IPS DF 19.7 (cell line): Measurements from ENCODE around the gene ACSL1.
"Not testable (repeated sequence)": the region's sequence is repeated elsewhere in the genome, so short reads cannot be mapped to it uniquely, and the experiment has no call there.

ENCODE experiments used
- DNase-seq: peaks from one replicate; pipeline ENCODE4 v3.0.0-alpha.2; 2013; ENCODE audit warnings: low read depth, low spot score

Gene ACSL1

DNA sequence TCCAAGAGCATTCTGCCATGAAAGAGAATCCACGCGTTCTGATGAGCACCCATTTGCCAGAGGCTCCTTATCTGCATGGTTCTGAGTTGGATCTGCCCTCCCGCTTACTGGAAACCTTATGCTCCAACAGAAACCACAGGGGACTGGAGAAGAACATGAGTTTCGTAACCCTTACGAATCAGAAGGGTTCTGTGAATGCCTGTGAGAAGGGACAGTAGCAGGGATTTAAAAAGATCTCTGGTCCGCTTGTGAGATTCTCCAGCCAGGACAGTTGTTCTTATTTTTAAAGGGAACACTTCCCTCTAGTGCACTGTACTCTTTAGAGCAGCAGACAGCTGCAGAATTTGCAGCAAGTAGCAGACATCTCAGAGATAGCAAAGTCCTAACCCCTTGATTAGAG, 69.4 kb downstream of the ACSL1 start:
- DNase-seq: no peak

DNA sequence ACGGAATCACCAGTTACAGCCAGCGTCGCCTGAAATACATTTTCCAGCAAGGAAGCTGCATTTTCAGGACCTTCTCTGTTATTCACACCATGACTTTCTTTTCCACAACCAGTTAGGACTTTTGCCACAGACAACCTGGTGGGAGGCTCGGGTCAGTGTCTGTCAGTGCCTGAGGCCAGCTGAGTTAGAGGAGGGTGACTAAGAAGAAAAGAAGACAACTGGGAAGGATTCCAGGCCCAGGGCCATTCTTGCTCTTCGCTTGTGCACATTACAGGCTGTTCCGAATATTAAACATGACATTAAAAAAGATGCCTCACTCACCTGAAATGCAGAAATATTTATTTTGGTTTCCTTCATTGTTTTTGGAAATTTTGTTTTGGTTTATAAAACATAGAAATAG, 70.5 kb downstream of the ACSL1 start:
- no peak for DNase-seq

DNA sequence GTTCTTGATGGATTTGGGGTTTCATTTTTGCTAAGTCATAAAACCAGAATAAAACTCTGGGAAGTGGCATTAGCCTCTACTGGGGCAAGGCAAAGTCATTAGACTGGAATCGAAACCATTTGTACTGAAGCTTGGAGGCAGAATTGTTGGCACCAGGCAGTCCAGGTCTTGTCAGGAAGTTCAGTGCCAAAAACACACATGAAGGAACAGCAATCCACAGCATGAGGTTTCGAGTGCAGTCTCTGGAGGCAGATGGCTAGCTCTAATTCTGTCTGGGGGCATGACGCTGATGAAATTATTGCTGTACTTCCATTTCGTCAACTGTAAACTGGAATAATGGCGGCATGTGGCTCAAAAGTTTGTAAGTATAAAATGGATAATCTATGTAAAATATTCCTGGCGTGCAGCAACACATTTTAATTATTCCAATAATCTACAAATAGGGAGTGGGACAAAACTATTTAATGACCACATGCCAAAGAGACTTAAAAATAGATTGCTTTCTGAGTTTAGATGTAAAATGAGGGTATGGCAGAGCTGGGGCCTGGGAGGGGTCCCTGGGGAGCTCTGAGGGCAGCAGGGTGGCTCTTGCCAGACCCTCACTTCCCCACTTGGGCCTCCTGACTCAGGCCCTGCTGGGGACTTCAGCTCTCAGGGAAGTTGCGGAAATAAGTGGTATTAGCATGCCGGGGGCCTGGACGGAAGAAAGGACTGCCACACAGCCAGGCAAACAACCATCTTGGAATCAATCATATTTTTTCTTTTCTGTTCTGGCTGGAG, 73.1 kb downstream of the ACSL1 start:
- no peak for DNase-seq

DNA sequence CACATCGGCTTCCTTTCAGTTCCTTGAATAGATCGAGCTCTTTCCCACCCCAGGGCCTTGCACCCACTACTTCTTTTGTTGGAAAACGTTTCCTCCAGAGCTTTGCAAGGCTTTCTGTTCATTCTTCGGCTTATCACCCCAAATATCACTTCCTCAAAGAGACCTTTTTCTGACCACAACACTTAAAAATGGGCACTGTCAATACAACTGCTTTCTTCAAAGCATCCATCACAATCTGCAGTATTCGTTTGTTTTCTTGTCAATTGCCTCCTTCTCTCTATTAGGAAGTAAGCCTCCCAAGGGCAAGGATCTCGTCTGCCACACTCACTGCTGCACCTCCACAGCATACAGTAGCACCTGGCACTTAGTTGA, 74.2 kb downstream of the ACSL1 start:
- no peak for DNase-seq

DNA sequence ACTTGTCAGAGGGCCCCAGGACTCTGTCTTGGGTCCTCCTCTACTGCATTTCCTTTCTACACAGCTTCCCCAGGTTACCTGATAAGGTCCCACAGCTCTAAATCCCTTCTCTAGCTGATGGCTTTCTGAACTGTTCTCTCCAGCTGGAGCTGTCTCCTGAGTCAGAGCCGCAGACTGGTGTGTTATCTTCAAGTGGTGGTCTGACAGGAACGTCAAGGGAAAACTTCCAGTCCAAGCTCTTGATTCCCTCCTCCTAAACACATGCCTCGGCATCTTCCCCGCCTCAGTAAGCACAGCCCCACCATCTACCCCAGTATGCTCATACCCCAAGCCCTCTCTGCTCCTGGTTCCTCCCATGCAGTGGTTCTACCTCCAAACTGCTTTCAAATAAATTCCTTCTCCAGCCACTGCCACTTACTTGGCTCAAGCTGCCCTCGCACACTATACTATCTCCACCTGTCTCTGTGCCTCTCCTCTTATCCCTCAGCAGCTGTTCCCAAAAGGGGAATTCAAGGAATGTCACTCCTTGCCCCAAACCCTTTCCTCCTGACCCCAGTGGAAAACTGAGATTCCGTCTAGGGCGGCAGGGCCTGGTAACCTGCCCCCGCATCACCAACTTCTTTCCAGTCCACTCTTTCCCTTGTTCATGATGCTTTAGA, 74.7 kb downstream of the ACSL1 start:
- DNase-seq: no peak

DNA sequence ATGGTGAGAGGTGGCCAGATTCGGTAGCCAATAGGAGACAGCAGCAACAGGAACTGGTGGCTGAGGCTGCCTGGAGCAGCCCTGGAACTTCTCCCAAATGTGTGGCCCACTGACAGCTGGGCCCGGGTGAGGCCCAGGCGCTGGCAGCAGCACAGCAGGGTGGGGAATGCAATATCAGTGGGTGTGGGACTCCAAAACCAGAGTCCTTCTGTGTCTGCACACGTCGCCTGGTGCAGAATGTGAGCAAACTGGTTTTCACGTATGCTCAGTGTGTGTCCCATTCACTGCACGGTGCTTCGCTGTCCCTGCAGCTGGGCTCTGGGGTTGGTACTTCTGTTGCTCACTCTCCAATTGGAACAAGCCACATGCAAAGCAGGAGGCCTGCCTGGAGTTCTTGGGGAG, 77.5 kb downstream of the ACSL1 start:
- DNase-seq: no peak

DNA sequence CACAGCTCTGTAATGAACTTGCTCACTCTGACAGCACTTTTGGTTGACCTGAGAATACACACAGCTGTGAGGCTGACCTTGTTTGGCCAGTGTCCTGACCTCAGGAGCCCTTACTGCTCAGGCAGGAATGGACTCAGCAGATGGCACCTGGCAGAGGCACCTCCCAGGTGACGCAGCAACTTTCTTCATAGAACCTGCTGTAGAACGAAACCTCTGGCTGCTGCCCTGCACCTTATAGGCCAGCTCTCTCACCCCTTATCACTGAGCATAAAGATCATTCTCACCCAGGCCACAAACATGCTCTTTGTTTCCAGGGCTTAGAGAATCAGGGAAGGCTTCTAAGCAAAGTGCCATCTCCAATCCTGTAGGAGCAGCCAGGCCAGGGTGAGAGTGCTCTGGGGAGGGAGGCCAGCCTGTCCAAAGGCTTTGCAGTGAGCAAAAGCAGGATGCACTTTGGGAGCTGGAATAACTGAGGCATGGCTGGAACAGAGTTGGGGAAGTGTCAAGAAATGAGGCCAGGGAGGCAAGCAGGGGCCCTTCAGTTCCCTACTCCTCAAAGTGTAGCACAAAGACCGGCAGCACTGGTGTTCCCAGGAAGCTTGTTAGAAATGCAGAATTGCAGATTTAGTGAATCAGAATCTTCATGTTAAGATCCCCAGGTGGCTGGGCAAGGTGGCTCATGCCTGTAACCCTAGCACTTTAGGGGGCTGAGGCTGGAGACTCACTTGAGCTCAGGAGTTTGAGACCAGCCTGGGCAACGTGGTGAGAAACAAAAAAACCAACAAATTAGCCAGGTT, 78.5 kb downstream of the ACSL1 start:
- no peak for DNase-seq

DNA sequence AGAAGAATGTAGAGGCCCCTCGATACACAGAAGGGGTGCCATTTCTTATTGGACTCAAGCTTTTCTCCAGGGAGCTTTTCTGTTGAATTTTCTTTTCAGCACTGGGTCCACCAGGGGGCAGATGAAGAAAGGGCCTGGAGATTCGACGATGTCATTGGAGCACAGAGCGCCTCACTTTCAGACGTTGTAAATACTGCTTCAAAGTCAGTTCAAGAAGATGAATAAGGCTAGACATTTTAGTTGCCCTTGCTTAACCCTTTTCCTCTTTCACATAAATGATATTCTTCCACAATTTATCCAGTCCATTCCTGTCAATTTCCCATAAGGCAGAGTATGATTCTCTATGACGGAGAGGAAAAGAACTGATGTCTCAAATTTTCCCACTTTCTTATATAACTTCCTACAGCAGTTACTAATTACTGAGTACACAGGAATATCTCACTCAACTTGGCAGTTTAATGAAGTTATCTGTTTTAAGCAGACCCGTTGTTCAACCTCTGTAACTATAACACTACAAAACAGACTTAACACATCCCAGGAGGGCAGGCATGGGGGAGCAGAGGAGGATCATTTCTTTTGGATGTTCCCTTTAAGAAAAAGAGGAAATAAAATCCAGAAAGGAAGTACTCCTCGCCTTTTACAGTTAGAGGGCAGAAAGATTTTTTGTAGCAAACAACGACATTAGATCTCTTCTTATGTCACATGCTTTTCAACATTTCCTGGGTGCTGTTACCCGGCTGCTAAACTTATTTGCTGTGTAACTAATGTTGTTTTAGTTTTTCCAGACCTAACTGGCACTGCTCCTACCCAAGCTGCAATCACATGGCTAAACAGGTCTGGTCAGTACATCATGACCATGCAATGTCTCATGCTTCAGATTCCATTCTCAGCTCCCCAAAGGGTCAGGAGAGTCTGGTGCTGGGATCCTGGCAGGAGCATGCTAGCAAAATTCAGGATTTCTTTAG, 79.7 kb downstream of the ACSL1 start:
- no peak for DNase-seq

DNA sequence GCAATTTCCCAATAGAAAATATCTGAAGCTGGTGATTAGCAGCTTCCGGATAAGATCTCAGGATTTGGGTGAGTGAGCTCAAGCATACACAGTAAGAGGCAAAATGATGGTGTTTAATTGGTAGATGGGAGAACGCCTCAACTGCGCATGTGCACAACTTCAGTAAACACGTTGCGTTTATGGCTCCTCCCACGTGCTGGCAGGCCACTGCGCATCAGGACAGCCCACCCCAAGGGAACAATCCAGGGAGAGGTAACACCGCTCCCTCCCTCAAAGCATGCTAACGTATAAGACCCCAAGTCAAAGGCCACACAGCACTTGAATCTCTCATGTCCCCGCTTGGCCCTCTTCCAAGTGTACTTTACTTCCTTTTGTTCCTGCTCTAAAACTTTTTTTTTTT, 81.5 kb downstream of the ACSL1 start:
- DNase-seq: no peak

DNA sequence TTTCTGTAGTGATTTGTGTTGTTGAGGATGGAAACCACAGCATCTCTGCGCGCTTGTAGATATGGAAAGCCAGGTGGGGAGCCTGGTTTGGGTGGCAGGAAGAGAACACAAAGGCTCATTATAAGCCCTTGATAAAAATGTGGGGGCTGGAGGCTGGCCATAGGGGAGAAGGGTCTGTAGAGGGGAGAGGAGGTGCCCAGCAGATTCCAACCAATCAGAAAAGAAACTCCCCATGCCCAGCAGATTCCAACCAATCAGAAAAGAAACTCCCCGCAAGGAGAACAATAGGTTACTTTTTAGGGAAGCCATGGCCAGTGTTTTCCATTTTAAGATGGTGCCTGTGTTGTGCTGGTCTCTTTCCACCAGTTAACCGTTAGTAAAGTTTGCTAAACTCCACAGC, 82.1 kb downstream of the ACSL1 start:
- no peak for DNase-seq

DNA sequence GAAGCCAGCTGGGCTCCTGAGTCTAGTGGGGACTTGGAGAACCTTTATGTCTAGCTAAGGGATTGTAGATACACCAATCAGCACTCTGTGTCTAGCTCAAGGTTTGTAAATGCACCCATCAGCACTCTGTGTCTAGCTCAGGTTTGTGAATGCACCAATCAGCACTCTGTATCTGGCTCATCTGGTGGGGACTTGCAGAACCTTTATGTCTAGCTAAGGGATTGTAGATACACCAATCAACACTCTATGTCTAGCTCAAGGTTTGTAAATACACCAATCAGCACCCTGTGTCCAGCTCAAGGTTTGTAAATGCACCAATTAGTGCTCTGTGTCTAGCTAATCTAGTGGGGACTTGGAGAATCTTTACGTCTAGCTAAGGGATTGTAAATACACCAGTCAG, 84.1 kb downstream of the ACSL1 start:
- DNase-seq: not testable (repeated sequence)

DNA sequence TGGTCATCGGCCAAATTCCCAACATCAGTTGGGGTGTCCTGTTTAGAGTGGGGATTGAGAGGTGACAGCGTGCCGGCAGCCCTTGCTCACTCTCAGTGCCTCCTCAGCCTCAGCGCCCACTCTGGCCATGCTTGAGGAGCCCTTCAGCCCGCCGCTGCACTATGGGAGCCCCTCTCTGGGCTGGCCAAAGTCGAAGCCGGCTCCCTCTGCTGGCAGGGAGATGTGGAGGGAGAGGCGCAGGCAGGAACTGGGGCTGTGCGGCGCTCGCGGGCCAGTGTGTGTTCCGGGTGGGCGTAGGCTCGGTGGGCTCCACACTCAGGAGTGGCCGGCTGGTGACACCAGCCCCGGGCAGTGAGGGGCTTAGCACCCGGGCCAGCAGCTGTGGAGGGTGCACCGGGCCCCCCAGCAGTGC, 84.8 kb downstream of the ACSL1 start:
- no peak for DNase-seq

DNA sequence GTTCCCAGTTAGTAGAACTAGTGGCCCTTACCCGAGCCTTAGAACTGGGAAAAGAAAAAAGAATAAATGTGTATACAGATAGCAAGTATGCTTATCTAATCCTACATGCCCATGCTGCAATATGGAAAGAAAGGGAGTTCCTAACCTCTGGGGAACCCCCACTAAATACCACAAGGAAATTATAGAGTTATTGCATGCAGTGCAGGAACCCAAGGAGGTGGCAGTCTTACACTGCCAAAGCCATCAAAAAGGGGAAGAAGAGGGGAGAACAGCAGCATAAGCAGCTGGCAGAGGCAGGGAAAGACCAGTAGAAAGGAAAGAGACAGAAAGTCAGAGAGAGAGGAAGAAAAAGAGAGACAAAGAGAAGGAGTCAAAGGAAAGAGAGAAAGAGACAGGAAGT, 86.2 kb downstream of the ACSL1 start:
- not testable (repeated sequence) for DNase-seq

DNA sequence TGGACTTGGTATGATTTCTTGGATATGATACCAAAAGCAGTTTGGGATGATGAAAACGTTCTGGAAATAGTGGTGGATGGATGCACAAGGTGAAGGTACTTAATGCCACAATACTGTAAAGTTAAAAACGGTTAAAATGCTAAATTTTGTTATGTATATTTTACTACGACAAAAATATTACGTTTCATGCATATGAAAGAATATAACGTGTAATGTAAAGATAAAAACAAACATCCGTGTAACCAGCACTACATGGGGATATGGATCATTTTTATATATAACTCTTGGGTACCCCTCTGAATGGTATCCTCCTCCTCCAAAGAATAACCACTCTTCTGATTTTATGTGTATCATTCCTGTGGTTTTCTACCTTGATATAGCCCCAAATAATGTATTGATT, 91.0 kb downstream of the ACSL1 start:
- no peak for DNase-seq

DNA sequence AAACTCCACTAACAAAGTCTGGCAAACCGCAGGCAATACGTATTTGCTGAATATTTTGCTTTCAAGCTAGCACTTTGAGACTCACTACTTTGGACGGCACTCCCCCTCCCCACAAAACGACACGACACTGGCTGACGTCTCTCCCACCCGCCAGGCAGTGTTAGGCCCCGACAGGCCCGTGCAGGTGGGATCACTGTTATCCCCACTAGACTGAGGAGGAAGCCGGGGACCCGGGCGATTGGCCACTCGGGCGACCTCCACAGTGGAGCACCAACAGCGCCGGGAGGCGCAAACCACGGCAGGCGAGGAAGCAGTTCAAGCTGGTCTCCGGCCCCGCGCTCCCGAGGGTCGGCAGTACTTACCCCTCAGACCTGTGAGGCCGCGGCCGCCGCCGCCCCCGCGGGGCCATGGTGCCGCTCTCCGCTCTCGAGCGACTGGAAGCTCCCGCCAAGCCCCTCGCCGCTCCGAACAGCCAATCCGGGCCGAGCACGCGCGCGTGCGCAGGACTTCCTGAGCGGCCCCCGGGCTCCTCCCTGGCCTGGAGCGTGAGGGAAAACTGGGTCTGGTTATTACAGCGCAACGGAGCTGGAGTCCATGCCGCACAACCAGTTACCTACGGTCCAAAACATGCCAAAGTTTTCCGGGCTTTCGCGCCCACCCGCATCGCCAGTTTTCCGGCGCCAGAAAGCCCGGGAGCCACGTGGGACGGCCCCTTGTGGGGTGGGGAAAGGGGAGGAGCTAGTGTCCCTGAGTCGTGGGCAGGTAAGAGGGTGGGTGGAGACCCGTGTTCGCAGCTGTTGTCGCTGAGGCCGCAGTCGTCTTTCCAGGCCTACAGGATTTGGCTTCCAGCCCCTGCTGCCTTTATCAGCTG, 91.9 kb downstream of the ACSL1 start, which contains the start of gene CENPU:
TSS of gene CENPU (minus strand) at position 443 of the 871 bp plus-strand sequence. CDS start at position 409, 34 bp downstream.
- peak; percentile 98 for DNase-seq

DNA sequence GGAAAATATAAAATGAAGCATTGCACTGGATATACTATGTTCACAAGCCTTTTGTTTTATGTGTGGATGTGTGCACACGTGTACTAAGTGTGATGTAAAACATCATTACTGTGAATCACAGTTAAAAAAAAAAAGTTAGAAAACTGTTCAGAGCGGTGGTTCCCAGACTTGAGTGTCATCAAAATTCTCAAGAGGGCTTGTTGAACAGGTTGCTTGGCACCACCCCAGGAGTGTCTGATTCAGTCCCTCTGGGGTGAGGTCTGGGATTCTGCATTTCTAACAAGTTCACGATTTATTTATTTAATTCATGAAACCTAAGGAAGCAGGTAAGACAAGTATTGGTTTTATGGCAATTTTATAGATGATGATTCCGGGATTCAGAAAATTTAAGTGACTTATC, 93.6 kb downstream of the ACSL1 start:
- DNase-seq: no peak

DNA sequence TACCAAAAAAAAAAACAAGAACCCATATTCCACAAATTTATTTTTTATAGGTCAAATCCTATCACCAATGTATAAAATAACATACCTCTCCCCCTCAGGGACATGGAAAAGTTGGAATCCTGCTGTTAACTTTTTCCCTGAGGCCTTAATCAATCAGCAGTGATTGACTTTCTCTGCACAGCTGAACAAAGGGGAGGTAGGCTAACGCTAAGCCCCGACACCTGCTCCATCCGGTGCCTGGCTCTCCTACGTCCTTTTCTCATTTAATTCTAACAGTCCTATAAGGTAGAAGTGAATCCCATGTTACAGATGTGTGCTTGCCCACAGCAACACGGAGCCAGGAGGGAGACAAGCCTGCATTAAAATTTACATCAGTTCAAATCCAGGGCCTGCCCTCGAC, 94.7 kb downstream of the ACSL1 start:
- DNase-seq: no peak

DNA sequence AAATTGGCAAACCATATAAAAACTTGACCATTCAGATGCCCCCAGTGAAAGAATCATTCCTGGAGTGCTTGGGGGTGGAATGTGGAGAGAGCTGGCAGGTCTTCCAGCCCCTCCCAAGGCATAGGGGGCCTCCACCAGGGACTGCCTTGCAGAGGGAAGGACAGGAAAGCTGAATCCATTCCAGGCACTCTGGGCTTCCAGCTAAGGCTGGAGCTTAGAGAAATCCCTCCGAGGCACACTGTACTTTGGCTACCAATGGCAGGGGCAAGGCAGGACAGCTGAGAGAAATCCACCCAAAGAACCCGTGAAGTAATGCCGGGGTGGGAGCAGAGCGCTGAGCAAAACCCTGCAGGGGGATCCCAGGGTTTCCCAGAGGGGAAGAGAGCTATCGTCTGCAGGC, 95.8 kb downstream of the ACSL1 start:
- DNase-seq: no peak

DNA sequence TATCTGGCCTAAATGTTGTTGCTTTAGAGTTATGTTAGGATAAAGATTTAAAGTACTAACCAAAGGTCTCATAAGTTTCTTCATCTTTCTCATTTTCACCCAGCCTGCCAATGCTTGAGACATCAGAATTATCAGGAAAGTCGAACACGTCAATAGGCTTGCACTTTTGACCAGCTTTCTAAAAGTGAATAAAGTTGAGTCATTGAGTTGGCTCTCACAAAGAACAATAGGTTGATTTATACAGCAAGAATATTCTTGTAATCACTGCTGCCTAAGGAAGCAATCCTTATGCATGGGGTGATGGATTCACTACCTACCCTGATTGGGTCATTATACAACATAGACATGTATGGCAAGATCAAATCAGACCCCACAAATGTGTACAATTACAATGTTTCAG, 96.9 kb downstream of the ACSL1 start:
- DNase-seq: no peak

DNA sequence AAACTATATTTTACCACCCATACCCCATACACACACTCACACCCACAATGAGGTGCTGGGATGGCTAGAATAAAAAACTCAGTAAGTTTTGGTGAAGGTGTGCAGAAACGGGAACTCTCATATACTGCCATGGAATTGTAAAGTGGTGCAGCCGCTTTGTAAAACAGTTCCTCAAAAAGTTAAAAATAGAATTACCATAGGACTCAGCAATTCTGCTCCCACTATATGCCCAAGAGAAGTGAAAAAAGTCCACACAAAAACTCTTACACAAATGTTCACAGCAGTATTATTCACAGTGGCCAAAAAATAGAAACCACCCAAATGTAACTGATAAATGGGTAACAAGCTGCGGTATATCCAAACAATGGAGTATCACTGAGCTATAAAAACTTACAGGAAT, 98.3 kb downstream of the ACSL1 start:
- DNase-seq: no peak
